HEK293T (cell line): ENCODE measurements around the gene ANKRD12.

Experiments
- ELF4 ChIP-seq: fragments of 450-650 bp; IDR thresholded peaks from 2 replicates; pipeline ENCODE4 v1.6.1; 2017; ENCODE audit warnings: antibody characterized with exemption
- FOXK2 ChIP-seq: fragments of 450-650 bp; IDR thresholded peaks from 2 replicates; pipeline ENCODE4 v1.6.1; 2016; ENCODE audit warnings: mild to moderate bottlenecking
- SP1 ChIP-seq: fragments of 450-650 bp; IDR thresholded peaks from 2 replicates; pipeline ENCODE4 v1.6.1; 2017
- SUZ12 ChIP-seq: fragments of 450-650 bp; IDR thresholded peaks from 2 replicates; pipeline ENCODE4 v1.6.1; 2016; ENCODE audit warnings: mild to moderate bottlenecking
- ZNF384 ChIP-seq: fragments of 450-650 bp; IDR thresholded peaks from 2 replicates; pipeline ENCODE4 v1.6.1; 2016
- TF ChIP-seq, protein P1 (sequence below): fragments of 450-650 bp; IDR thresholded peaks from 2 replicates; pipeline ENCODE4 v1.6.1; 2016

DNA sequence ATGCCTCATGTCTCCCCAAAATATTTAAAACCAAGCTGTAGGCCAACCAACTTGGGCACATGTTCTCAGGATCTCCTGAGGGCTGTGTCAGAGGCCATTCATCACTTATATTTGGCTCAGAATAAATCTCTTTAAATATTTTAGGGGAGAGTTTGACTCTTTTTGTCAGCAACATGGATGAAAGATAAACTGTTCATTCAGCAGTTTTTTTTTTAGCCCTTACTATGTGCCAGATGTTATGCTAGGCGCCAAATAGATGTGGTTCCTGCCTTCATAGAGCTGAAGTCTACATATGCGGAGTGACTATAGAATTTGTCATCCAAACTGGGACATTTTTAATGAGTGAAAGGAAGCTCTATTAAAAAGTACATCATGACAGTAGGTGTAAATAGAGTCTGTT lies 155.5 kb downstream of the ANKRD12 start:
- TF ChIP-seq FOXK2 (no peak), SUZ12 (no peak), ZNF384 (no peak), SP1 (no peak), ELF4 (no peak)
- TF ChIP-seq, protein P1, sequence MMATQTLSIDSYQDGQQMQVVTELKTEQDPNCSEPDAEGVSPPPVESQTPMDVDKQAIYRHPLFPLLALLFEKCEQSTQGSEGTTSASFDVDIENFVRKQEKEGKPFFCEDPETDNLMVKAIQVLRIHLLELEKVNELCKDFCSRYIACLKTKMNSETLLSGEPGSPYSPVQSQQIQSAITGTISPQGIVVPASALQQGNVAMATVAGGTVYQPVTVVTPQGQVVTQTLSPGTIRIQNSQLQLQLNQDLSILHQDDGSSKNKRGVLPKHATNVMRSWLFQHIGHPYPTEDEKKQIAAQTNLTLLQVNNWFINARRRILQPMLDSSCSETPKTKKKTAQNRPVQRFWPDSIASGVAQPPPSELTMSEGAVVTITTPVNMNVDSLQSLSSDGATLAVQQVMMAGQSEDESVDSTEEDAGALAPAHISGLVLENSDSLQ: no peak
